Measurements from ENCODE around the gene TNFAIP3.

The TNFAIP3 gene

GRCh38 chr6:137913996-137914529, 47.0 kb downstream of the TNFAIP3 start:
- Histone ChIP-seq H3K36me3 (ENCODE audit: insufficient read depth, low read length) (no peaks in the 10 kb centered on the region), H3K9ac (ENCODE audit: low read depth, low read length) (no peak overlapping the region), H3K79me2 (ENCODE audit: insufficient read depth, low read length) (no peaks in the 10 kb centered on the region), H3K4me1 (ENCODE audit: insufficient read depth, low read length) (peaks cover 26% of the 10 kb centered on the region), H3K9me3 (ENCODE audit: insufficient read depth, low read length, severe bottlenecking) (no peaks in the 10 kb centered on the region), H3K27me3 (ENCODE audit: insufficient read depth, low read length, poor library complexity) (no peaks in the 10 kb centered on the region), H3K27ac (ENCODE audit: low read length) (no peak overlapping the region), H2AFZ (ENCODE audit: low read depth, low read length) (no peak overlapping the region), H3K4me2 (ENCODE audit: insufficient read depth, low read length) (no peak overlapping the region), H3K4me3 (ENCODE audit: low read depth in 1 of 2, low read length in 2 of 2) (no peak overlapping the region), H4K20me1 (ENCODE audit: insufficient read depth, low read length) (no peaks in the 10 kb centered on the region)
- TF ChIP-seq EZH2 (IDR thresholded peaks at IDR 0.05; ENCODE audit: borderline replicate concordance, low read depth, low read length, severe bottlenecking): no peak
- TF ChIP-seq, protein P1, sequence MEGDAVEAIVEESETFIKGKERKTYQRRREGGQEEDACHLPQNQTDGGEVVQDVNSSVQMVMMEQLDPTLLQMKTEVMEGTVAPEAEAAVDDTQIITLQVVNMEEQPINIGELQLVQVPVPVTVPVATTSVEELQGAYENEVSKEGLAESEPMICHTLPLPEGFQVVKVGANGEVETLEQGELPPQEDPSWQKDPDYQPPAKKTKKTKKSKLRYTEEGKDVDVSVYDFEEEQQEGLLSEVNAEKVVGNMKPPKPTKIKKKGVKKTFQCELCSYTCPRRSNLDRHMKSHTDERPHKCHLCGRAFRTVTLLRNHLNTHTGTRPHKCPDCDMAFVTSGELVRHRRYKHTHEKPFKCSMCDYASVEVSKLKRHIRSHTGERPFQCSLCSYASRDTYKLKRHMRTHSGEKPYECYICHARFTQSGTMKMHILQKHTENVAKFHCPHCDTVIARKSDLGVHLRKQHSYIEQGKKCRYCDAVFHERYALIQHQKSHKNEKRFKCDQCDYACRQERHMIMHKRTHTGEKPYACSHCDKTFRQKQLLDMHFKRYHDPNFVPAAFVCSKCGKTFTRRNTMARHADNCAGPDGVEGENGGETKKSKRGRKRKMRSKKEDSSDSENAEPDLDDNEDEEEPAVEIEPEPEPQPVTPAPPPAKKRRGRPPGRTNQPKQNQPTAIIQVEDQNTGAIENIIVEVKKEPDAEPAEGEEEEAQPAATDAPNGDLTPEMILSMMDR (IDR thresholded peaks at IDR 0.05; ENCODE audit: borderline replicate concordance, extremely low read depth, low read length, poor library complexity, severe bottlenecking): no peak
- ATAC-seq (ENCODE audit: insufficient read depth, low read depth) (no peak), DNase-seq (no peak)

- no peak for TF ChIP-seq EZH2 (IDR thresholded peaks at IDR 0.05; ENCODE audit: borderline replicate concordance, low read depth, low read length, severe bottlenecking)
- TF ChIP-seq, protein P1 (IDR thresholded peaks at IDR 0.05; ENCODE audit: borderline replicate concordance, extremely low read depth, low read length, poor library complexity, severe bottlenecking): no peak
- Histone ChIP-seq H2AFZ (ENCODE audit: low read depth, low read length) (no peak overlapping the region), H3K4me1 (ENCODE audit: insufficient read depth, low read length) (peaks cover 20% of the 10 kb centered on the region), H4K20me1 (ENCODE audit: insufficient read depth, low read length) (no peaks in the 10 kb centered on the region), H3K79me2 (ENCODE audit: insufficient read depth, low read length) (no peaks in the 10 kb centered on the region), H3K4me3 (ENCODE audit: low read depth in 1 of 2, low read length in 2 of 2) (no peak overlapping the region), H3K36me3 (ENCODE audit: insufficient read depth, low read length) (no peaks in the 10 kb centered on the region), H3K4me2 (ENCODE audit: insufficient read depth, low read length) (no peak overlapping the region), H3K9me3 (ENCODE audit: insufficient read depth, low read length, severe bottlenecking) (no peaks in the 10 kb centered on the region), H3K27me3 (ENCODE audit: insufficient read depth, low read length, poor library complexity) (no peaks in the 10 kb centered on the region), H3K27ac (ENCODE audit: low read length) (no peak overlapping the region), H3K9ac (ENCODE audit: low read depth, low read length) (no peak overlapping the region)
- DNase-seq: no peak
- no peak for ATAC-seq (ENCODE audit: insufficient read depth, low read depth)
Observed at GRCh38 chr6:137914530-137915193, 47.6 kb downstream of the TNFAIP3 start.

DNA sequence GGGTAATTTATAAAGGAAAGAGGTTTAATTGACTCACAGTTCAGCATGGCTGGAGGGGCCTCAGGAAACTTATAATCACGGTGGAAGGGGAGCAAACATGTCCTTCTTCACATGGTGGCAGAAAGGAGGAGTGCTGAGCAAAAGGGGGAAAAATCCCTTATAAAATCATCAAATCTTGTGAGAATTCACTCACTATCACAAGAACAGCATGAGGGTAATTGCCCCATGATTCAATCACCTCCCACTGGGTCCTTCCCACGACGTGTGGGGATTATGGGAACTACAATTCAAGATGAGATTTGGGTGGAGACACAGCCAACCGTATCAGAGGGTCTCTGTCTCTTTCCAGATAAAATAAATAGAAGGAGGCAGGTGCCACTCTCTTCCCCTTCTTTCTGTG, 48.7 kb downstream of the TNFAIP3 start:
- H2AFZ ChIP-seq (ENCODE audit: low read depth, low read length): no peak overlapping the region
- peaks cover 9% of the 10 kb centered on the region; the same call in 1 of the 2 replicates for H3K4me1 ChIP-seq (ENCODE audit: insufficient read depth, low read length)
- no peaks in the 10 kb centered on the region for H3K79me2 ChIP-seq (ENCODE audit: insufficient read depth, low read length)
- DNase-seq: no peak
- no peaks in the 10 kb centered on the region for H3K9me3 ChIP-seq (ENCODE audit: insufficient read depth, low read length, severe bottlenecking)
- TF ChIP-seq, protein P1 (IDR thresholded peaks at IDR 0.05; ENCODE audit: borderline replicate concordance, extremely low read depth, low read length, poor library complexity, severe bottlenecking): no peak
- no peak for TF ChIP-seq EZH2 (IDR thresholded peaks at IDR 0.05; ENCODE audit: borderline replicate concordance, low read depth, low read length, severe bottlenecking)
- H3K36me3 ChIP-seq (ENCODE audit: insufficient read depth, low read length): no peaks in the 10 kb centered on the region
- no peaks in the 10 kb centered on the region for H4K20me1 ChIP-seq (ENCODE audit: insufficient read depth, low read length)
- H3K4me2 ChIP-seq (ENCODE audit: insufficient read depth, low read length): no peak overlapping the region
- ATAC-seq (ENCODE audit: insufficient read depth, low read depth): no peak
- H3K9ac ChIP-seq (ENCODE audit: low read depth, low read length): no peak overlapping the region
- no peak overlapping the region for H3K4me3 ChIP-seq (ENCODE audit: low read depth in 1 of 2, low read length in 2 of 2)
- no peaks in the 10 kb centered on the region for H3K27me3 ChIP-seq (ENCODE audit: insufficient read depth, low read length, poor library complexity)
- H3K27ac ChIP-seq (ENCODE audit: low read length): no peak overlapping the region
